Endothelial cell of umbilical vein (primary cell): ENCODE data around the gene TOLLIP. TPM values are rescaled to one million over a fixed set of nuclear protein-coding genes. Genes with fewer than 3 reads are reported as not detected.

Experiments
- BruUV-seq: library from RNA; stranded (reverse); fragments of 400-500 nt; replicated peaks from 2 replicates; lab custom pipeline; 2021; lab: Mats Ljungman, UMichigan
- CTCF ChIA-PET: fragments of 300-600, 350-600 bp; sonication (Branson Sonifier 250); formaldehyde crosslinking; loops from one replicate; lab custom pipeline; 2021; ENCODE audit warnings: antibody characterized with exemption, inconsistent platforms; lab: Charles Lee
- POLR2A ChIA-PET: fragments of 300-600, 350-600 bp; sonication (Branson Sonifier 250); formaldehyde crosslinking; loops from one replicate; lab custom pipeline; 2021; ENCODE audit warnings: antibody characterized with exemption, inconsistent platforms; lab: Charles Lee
- DNase-seq: peaks from one replicate; pipeline ENCODE4 v3.0.0-alpha.2; 2011; ENCODE audit warnings: low read depth, low spot score
- FAIRE-seq: peaks from 2 replicates; lab custom pipeline; 2011; peaks lifted over from hg19 to GRCh38; lab: Jason Lieb, UNC
- H2AFZ ChIP-seq: 2 replicates; pipeline ENCODE4 v1.6.0; 2012; ENCODE audit warnings: low read depth, low read length, control low read depth, inconsistent platforms
- H3K27ac ChIP-seq: 2 replicates; pipeline ENCODE4 v1.5.1; 2011; ENCODE audit warnings: low read depth, mild to moderate bottlenecking, control low read depth, low read length, moderate library complexity; ENCODE audit not compliant: insufficient read depth
- H3K27me3 ChIP-seq, 2 experiments: 2 replicates each; pipeline versions ENCODE4 v1.6.0 to v1.6.1; 2011; ENCODE audit warnings: low read length in 2 of 2, mixed read lengths in 1 of 2; ENCODE audit not compliant: control insufficient read depth in 2 of 2, insufficient read depth in 2 of 2
- H3K36me3 ChIP-seq, 2 experiments: 2 replicates in 1 of 2; 3 replicates in 1 of 2; pipeline ENCODE4 v1.5.1; 2011; ENCODE audit warnings: low read length in 2 of 2, mild to moderate bottlenecking in 1 of 2, moderate library complexity in 1 of 2; ENCODE audit not compliant: control insufficient read depth in 2 of 2, insufficient read depth in 2 of 2; ENCODE audit errors: extremely low read depth in 1 of 2
- H3K4me1 ChIP-seq: 3 replicates; pipeline ENCODE4 v1.5.1; 2011; ENCODE audit warnings: mild to moderate bottlenecking, low read length; ENCODE audit not compliant: control insufficient read depth, insufficient read depth; ENCODE audit errors: extremely low read depth
- H3K4me2 ChIP-seq: 2 replicates; pipeline ENCODE4 v1.6.1; 2011; ENCODE audit warnings: low read length, control low read depth, mixed read lengths; ENCODE audit not compliant: insufficient read depth
- H3K4me3 ChIP-seq, 3 experiments: fragments of 200-600 bp in 1 of 3; sonication (generic), shearing (Covaris generic) in 1 of 3; replicated peaks in 1 of 3; 2 replicates each; pipeline ENCODE4 v1.5.1; 2011 to 2016; ENCODE audit warnings: control low read depth in 3 of 3, low read length in 3 of 3, mild to moderate bottlenecking in 2 of 3, inconsistent platforms in 1 of 3, low read depth in 1 of 3, moderate library complexity in 1 of 3; ENCODE audit not compliant: insufficient read depth in 1 of 3
- H3K79me2 ChIP-seq: 2 replicates; pipeline ENCODE4 v1.6.0; 2012; ENCODE audit warnings: low read length, inconsistent platforms; ENCODE audit not compliant: control insufficient read depth, insufficient read depth
- H3K9ac ChIP-seq: replicated peaks from 2 replicates; pipeline ENCODE3; 2011; ENCODE audit warnings: low read length, control low read depth; ENCODE audit not compliant: insufficient read depth; ENCODE audit errors: extremely low read depth
- H3K9me1 ChIP-seq: replicated peaks from 3 replicates; pipeline ENCODE4 v1.6.0; 2011; ENCODE audit warnings: mild to moderate bottlenecking, low read length; ENCODE audit not compliant: control insufficient read depth, insufficient read depth; ENCODE audit errors: extremely low read depth
- H3K9me3 ChIP-seq: replicated peaks from 2 replicates; pipeline ENCODE4 v1.5.1; 2012; ENCODE audit warnings: low read length, inconsistent platforms; ENCODE audit not compliant: control insufficient read depth, insufficient read depth
- H4K20me1 ChIP-seq: replicated peaks from 2 replicates; pipeline ENCODE3; 2011; ENCODE audit warnings: mild to moderate bottlenecking, low read length; ENCODE audit not compliant: control insufficient read depth, insufficient read depth; ENCODE audit errors: extremely low read depth
- CTCF ChIP-seq, 2 donors: IDR thresholded peaks; 1 replicate in 1 of 2; 2 replicates in 1 of 2; pipeline ENCODE4 v1.5.1; 2011; ENCODE audit warnings: low read length in 2 of 2, mild to moderate bottlenecking in 2 of 2, moderate library complexity in 2 of 2, control low read depth in 1 of 2, inconsistent platforms in 1 of 2, low read depth in 1 of 2; ENCODE audit not compliant: insufficient read depth in 1 of 2; ENCODE audit errors: extremely low read depth in 1 of 2
- EZH2 ChIP-seq: IDR thresholded peaks from 2 replicates; pipeline ENCODE4 v1.6.1; 2012; ENCODE audit warnings: borderline replicate concordance, low read depth, mild to moderate bottlenecking, moderate library complexity, low read length, inconsistent platforms; ENCODE audit not compliant: severe bottlenecking
- MYC ChIP-seq: IDR thresholded peaks from one replicate; pipeline ENCODE4 v1.6.1; 2011; ENCODE audit warnings: mild to moderate bottlenecking, low read depth, low read length
- POLR2A ChIP-seq: IDR thresholded peaks from 2 replicates; pipeline ENCODE4 v1.6.1; 2012; ENCODE audit warnings: low read depth, mild to moderate bottlenecking, control low read depth, low read length
- dilution Hi-C: fragments of 300-500 bp; cut with MboI; formaldehyde crosslinking; loops from one replicate; pipeline ENCODE4 v1.15.0; 2019; ENCODE audit warnings: low sequenced_read_pairs; ENCODE audit not compliant: extremely low pct_ligation_motif_present
- intact Hi-C: fragments of 100-400 bp; cut with micrococcal nuclease; formaldehyde crosslinking; loops from one replicate; pipeline ENCODE4 v1.10.0; 2022
- polyA plus RNA-seq, 4 experiments: library from polyadenylated mRNA; depleted of rRNA in 3 of 4; stranded (reverse) in 3 of 4; unstranded in 1 of 4; fragments of >200 nt; gene quantifications; 2 replicates each; pipeline versions ENCODE4 v1.2.1 to v1.2.3, GENCODE V29; 2011 to 2012; ENCODE audit warnings: missing spikeins in 1 of 4
- total RNA-seq: library from RNA; stranded (reverse); gene quantifications from 2 replicates; pipeline ENCODE4 v1.2.3, GENCODE V29; 2021

TOLLIP gene
- total and polyA plus RNA-seq, 2 donors (not counting 3 experiments of a cell fraction or from before 2014, with no cell fraction given): 49.6 to 64.8 TPM

- POLR2A ChIA-PET: no interaction called here
- no peak for TF ChIP-seq POLR2A
- TF ChIP-seq MYC: no peak
- no peak for TF ChIP-seq EZH2
- no peak for TF ChIP-seq CTCF (IDR thresholded peaks at IDR 0.05; ENCODE audit: extremely low read depth in 1 of 2, insufficient read depth in 1 of 2, low read depth in 1 of 2, low read length in 2 of 2)
- no peaks in the 10 kb centered on the region for H3K9me3 ChIP-seq
- peaks cover 0 to 4% of the 10 kb centered on the region in 2 experiments for H3K36me3 ChIP-seq
- H3K9me1 ChIP-seq: no peaks in the 10 kb centered on the region
- intact Hi-C loops: loop anchor here (10.0 kb wide), 2 partner anchors 78 to 268 kb away; partner anchors contain the start of genes BRSK2 and DUSP8
- H3K27ac ChIP-seq: no peak overlapping the region
- H4K20me1 ChIP-seq: no peaks in the 10 kb centered on the region
- peaks cover 12% of the 10 kb centered on the region for H3K4me1 ChIP-seq
- CTCF ChIA-PET: no interaction called here
- DNase-seq (no peak), FAIRE-seq (no peak)
- H3K4me2 ChIP-seq: no peak overlapping the region
- BruUV-seq: no TSS peak
- peaks cover 63% of the 10 kb centered on the region for H3K79me2 ChIP-seq
- no peak overlapping the region for H3K4me3 ChIP-seq
- H2AFZ ChIP-seq: no peak overlapping the region
- dilution Hi-C loops: no loop called here
- H3K27me3 ChIP-seq: no peaks in the 10 kb centered on the region
- no peak overlapping the region for H3K9ac ChIP-seq
These were observed 3.0 kb downstream of the TOLLIP start for GRCh38 chr11:1306186-1307162.
